Activated CD8-positive, alpha-beta memory T cell treated with anti-CD3 and anti-CD28 coated beads, Interleukin-2, amount 50 U/mL, for 24 hours (primary cell): ENCODE measurements around the gene SUMF2.
"Not testable (repeated sequence)": the region's sequence is repeated elsewhere in the genome, so short reads cannot be mapped to it uniquely, and the experiment has no call there.

Experiments used
- DNase-seq: peaks from one replicate; pipeline ENCODE4 v3.0.0-alpha.2; 2020; ENCODE audit errors: extremely low read depth

SUMF2 gene

GRCh38 chr7:56106108-56107073 lies 42.3 kb downstream of the SUMF2 start, which contains the start of gene CHCHD2:
CHCHD2 (minus strand) TSS chr7:56106476; CDS start chr7:56106413, 63 bp downstream.
- DNase-seq, result peak; percentile 84

- no peak for DNase-seq
These were observed 43.8 kb downstream of the SUMF2 start for GRCh38 chr7:56107954-56108258.

- DNase-seq, result no peak
These were observed 46.5 kb downstream of the SUMF2 start for GRCh38 chr7:56110611-56111010.

- DNase-seq, result not testable (repeated sequence)
These were observed 48.2 kb downstream of the SUMF2 start for GRCh38 chr7:56112244-56112643.

GRCh38 chr7:56115852-56116538 lies 51.9 kb downstream of the SUMF2 start, which contains the start of gene NUPR2:
NUPR2 (minus strand) TSS chr7:56116417; CDS start chr7:56116314, 103 bp downstream.
- DNase-seq, result no peak

- DNase-seq, result no peak
These were observed 57.4 kb downstream of the SUMF2 start for GRCh38 chr7:56121440-56121839.

- DNase-seq, result no peak
These were observed 60.9 kb downstream of the SUMF2 start for GRCh38 chr7:56124981-56125380.

GRCh38 chr7:56125831-56126230 lies 61.7 kb downstream of the SUMF2 start:
- no peak for DNase-seq

GRCh38 chr7:56127241-56127975 lies 63.3 kb downstream of the SUMF2 start:
- DNase-seq, result no peak
